Jurkat, Clone E6-1 (cell line): ENCODE data around the gene TMEM140.
"Not testable (repeated sequence)": the region's sequence is repeated elsewhere in the genome, so short reads cannot be mapped to it uniquely, and the experiment has no call there.

Source experiments
- DNase-seq: peaks from one replicate; pipeline ENCODE4 v3.0.0-alpha.2; 2011; ENCODE audit warnings: low read depth, low spot score
- H3K4me3 ChIP-seq: 2 replicates; pipeline ENCODE4 v1.5.1; 2011; ENCODE audit warnings: mild to moderate bottlenecking, low read length, control low read depth, moderate library complexity

The TMEM140 gene

GRCh38 chr7:135207406-135208101 lies 59.7 kb downstream of the TMEM140 start:
- no peak overlapping the region for H3K4me3 ChIP-seq
- no peak for DNase-seq

GRCh38 chr7:135208102-135208793 lies 60.4 kb downstream of the TMEM140 start:
- no peak overlapping the region for H3K4me3 ChIP-seq
- no peak for DNase-seq

GRCh38 chr7:135209225-135209834 lies 61.5 kb downstream of the TMEM140 start:
- no peak for DNase-seq
- no peak overlapping the region for H3K4me3 ChIP-seq

- DNase-seq = no peak
- H3K4me3 ChIP-seq = peak overlapping the region; percentile 67
Measured at GRCh38 chr7:135210888-135211178, 63.0 kb downstream of the TMEM140 start.

GRCh38 chr7:135211179-135211945 lies 63.5 kb downstream of the TMEM140 start, which contains the start of gene WDR91:
Gene WDR91 (minus strand): TSS chr7:135211526. CDS start chr7:135211502, 24 bp downstream.
- H3K4me3 ChIP-seq = peak within 1 kb of the TSS; percentile 79
- DNase-seq = peak; percentile 79

- H3K4me3 ChIP-seq = peak overlapping the region; percentile 79
- DNase-seq = not testable (repeated sequence)
Measured at GRCh38 chr7:135211946-135212685, 64.2 kb downstream of the TMEM140 start.

GRCh38 chr7:135213831-135214230 lies 66.0 kb downstream of the TMEM140 start:
- no peak overlapping the region for H3K4me3 ChIP-seq
- no peak for DNase-seq

GRCh38 chr7:135215180-135215579 lies 67.3 kb downstream of the TMEM140 start:
- no peak overlapping the region for H3K4me3 ChIP-seq
- no peak for DNase-seq

- no peak overlapping the region for H3K4me3 ChIP-seq
- no peak for DNase-seq
Measured at GRCh38 chr7:135215698-135216097, 67.8 kb downstream of the TMEM140 start.
